ENCODE results near the gene CDC42BPG.

The CDC42BPG gene

GRCh38 chr11:64842366-64842759 lies 2.1 kb downstream of the CDC42BPG start:
- ChIA-PET CTCF (interaction anchor here (0.5 kb wide), 1 partner anchor 55 kb away, joined by 3 read pairs; no protein-coding TSS in a partner anchor), POLR2A (no interaction called here)
- H3K4me1 ChIP-seq (ENCODE audit: control insufficient read depth, insufficient read depth, low read length): no peaks in the 10 kb centered on the region; the same call in 1 of the 2 replicates
- peaks cover 0 to 3% of the 10 kb centered on the region in 2 experiments; a peak in 1 of 3 replicates for H3K36me3 ChIP-seq (ENCODE audit: control insufficient read depth in 2 of 2, insufficient read depth in 1 of 2, low read length in 2 of 2)
- TF ChIP-seq ZNF600 (tag by site-specific recombination; IDR thresholded peaks at IDR 0.05): peak; percentile 5; the same call in 1 of the 2 replicates
- TF ChIP-seq ZNF768 (tag by site-specific recombination; IDR thresholded peaks at IDR 0.05): no peak
- no peaks in the 10 kb centered on the region for H3K9me3 ChIP-seq (ENCODE audit: control insufficient read depth, insufficient read depth, low read depth, low read length)
- H3K27ac ChIP-seq (ENCODE audit: extremely low read depth, low read depth, low read length): peak overlapping the region; percentile 48; the same call in 1 of the 2 replicates
- no peak overlapping the region for H3K4me3 ChIP-seq (ENCODE audit: low read depth, low read length)

- Histone ChIP-seq H3K4me1 (ENCODE audit: control insufficient read depth, insufficient read depth, low read length) (no peaks in the 10 kb centered on the region; the same call in 1 of the 2 replicates), H3K4me3 (ENCODE audit: low read depth, low read length) (no peak overlapping the region), H3K27ac (ENCODE audit: extremely low read depth, low read depth, low read length) (no peak overlapping the region), H3K9me3 (ENCODE audit: control insufficient read depth, insufficient read depth, low read depth, low read length) (no peaks in the 10 kb centered on the region), H3K36me3 (ENCODE audit: control insufficient read depth in 2 of 2, insufficient read depth in 1 of 2, low read length in 2 of 2) (peaks cover 0 to 3% of the 10 kb centered on the region in 2 experiments; a peak in 1 of 3 replicates)
- CTCF ChIA-PET: interaction anchor here (0.5 to 0.9 kb wide), 3 partner anchors 54 to 276 kb away, joined by 3 to 5 read pairs (median 3); partner anchors contain the start of gene ZNHIT2
- POLR2A ChIA-PET: no interaction called here
- TF ChIP-seq EGR2 (tag by site-specific recombination; IDR thresholded peaks at IDR 0.05; ENCODE audit: low read depth) (no peak), ZNF624 (tag by site-specific recombination; IDR thresholded peaks at IDR 0.05) (no peak), ZNF335 (tag by site-specific recombination; conservative IDR thresholded peaks at IDR 0.05) (0 out of 2 replicates have a peak, but pooled peaks have one; percentile 17), ZNF623 (tag by site-specific recombination; IDR thresholded peaks at IDR 0.05) (peak; percentile 82), ZBTB48 (tag by site-specific recombination; IDR thresholded peaks at IDR 0.05) (peak; percentile 29; the same call in 1 of the 2 replicates), BCL11B (tag by site-specific recombination; IDR thresholded peaks at IDR 0.05; ENCODE audit: low read depth) (peak; percentile 25; the same call in 1 of the 2 replicates), SP3 (tag by site-specific recombination; IDR thresholded peaks at IDR 0.05) (no peak), SETDB1 (IDR thresholded peaks at IDR 0.05; ENCODE audit: insufficient read length, low read length) (no peak)
Measured at GRCh38 chr11:64841592-64842365, 2.7 kb downstream of the CDC42BPG start.

- CTCF ChIA-PET: interaction anchor here (0.5 to 1.2 kb wide), 2 partner anchors 27 to 413 kb away, joined by 3 read pairs; no protein-coding TSS in a partner anchor
- POLR2A ChIA-PET: interaction anchor here (0.7 kb wide), 1 partner anchor 31 kb away, joined by 3 read pairs; no protein-coding TSS in a partner anchor
- TF ChIP-seq HIC1 (tag by site-specific recombination; IDR thresholded peaks at IDR 0.05) (no peak), ZIC2 (tag by site-specific recombination; IDR thresholded peaks at IDR 0.05) (no peak), ZNF114 (tag by site-specific recombination; IDR thresholded peaks at IDR 0.05) (no peak), ZFHX2 (tag by site-specific recombination; conservative IDR thresholded peaks at IDR 0.05) (no peak), ZBTB44 (tag by site-specific recombination; IDR thresholded peaks at IDR 0.05) (no peak), ZNF518A (tag by site-specific recombination; conservative IDR thresholded peaks at IDR 0.05; ENCODE audit: low read depth) (no peak), ZNF658 (tag by site-specific recombination; IDR thresholded peaks at IDR 0.05) (no peak)
Measured at GRCh38 chr11:64839887-64840782, 4.3 kb downstream of the CDC42BPG start.

More at GRCh38 chr11:64839887-64840782, 4.3 kb downstream of the CDC42BPG start:
- H3K36me3 ChIP-seq (ENCODE audit: control insufficient read depth in 2 of 2, insufficient read depth in 1 of 2, low read length in 2 of 2): peaks cover 0 to 8% of the 10 kb centered on the region in 2 experiments; a peak in 1 of 3 replicates
- H3K4me3 ChIP-seq (ENCODE audit: low read depth, low read length): no peak overlapping the region
- H3K9me3 ChIP-seq (ENCODE audit: control insufficient read depth, insufficient read depth, low read depth, low read length): no peaks in the 10 kb centered on the region
- H3K27ac ChIP-seq (ENCODE audit: extremely low read depth, low read depth, low read length): no peak overlapping the region
- H3K4me1 ChIP-seq (ENCODE audit: control insufficient read depth, insufficient read depth, low read length): no peaks in the 10 kb centered on the region; the same call in 1 of the 2 replicates

Data from HEK293 (cell line).